ENCODE measurements around the gene MAP3K4. TPM values are rescaled to one million over a fixed set of nuclear protein-coding genes. Genes with fewer than 3 reads are reported as not detected.
"Not testable (repeated sequence)": the region's sequence is repeated elsewhere in the genome, so short reads cannot be mapped to it uniquely, and the experiment has no call there.

MAP3K4 gene
- total RNA-seq, 4 donors from 2014 or later, result 17.2 to 35.2 (median 23.7) TPM

DNA sequence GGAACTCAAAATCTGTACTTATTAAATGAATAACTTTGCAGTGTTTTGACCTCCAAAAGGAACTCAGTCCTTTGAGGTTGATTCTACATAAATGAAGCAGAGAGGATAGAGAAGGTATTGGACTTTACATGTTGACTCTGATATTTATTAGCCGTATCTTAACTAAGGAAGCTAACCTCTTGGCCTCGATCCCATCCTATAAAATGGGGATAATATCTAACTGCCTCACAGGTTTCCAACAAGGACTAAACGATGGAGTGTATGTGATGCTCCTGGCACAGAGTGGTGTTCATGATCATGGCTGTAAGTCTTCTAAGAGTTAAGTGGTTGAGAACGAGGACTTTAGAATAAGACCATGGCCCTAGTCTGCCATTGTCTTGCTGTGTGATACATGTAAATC is 24.2 kb upstream of the MAP3K4 start:
- H3K27me3 ChIP-seq, result no peaks in the 10 kb centered on the region
- no peak for DNase-seq
- 78 to 80% methylated on average over 4 of the region's 4 CpGs for WGBS, 2 donors (ENCODE audit: low coverage in 1 of 2)
- intact Hi-C loops (cut with DNase I; ENCODE audit: low total_unique reads) (no loop called here), in situ Hi-C loops (cut with MboI; ENCODE audit: low pct_ligation_motif_present in 1 of 4, low pct_unique_long_range_greater_than_20kb in 1 of 4, low sequenced_read_pairs in 3 of 4) (no loop called here)
- no peaks in the 10 kb centered on the region for H3K36me3 ChIP-seq
- no peaks in the 10 kb centered on the region for H3K9me3 ChIP-seq
- H3K4me3 ChIP-seq, result no peak overlapping the region
- no peak overlapping the region for H3K27ac ChIP-seq
- no peaks in the 10 kb centered on the region for H3K4me1 ChIP-seq
- no peak for TF ChIP-seq POLR2A (IDR thresholded peaks at IDR 0.05)
- TF ChIP-seq POLR2AphosphoS5 (IDR thresholded peaks at IDR 0.05), result no peak
- no peak for TF ChIP-seq EP300 (IDR thresholded peaks at IDR 0.05; ENCODE audit: low read depth)
- TF ChIP-seq, protein P1, sequence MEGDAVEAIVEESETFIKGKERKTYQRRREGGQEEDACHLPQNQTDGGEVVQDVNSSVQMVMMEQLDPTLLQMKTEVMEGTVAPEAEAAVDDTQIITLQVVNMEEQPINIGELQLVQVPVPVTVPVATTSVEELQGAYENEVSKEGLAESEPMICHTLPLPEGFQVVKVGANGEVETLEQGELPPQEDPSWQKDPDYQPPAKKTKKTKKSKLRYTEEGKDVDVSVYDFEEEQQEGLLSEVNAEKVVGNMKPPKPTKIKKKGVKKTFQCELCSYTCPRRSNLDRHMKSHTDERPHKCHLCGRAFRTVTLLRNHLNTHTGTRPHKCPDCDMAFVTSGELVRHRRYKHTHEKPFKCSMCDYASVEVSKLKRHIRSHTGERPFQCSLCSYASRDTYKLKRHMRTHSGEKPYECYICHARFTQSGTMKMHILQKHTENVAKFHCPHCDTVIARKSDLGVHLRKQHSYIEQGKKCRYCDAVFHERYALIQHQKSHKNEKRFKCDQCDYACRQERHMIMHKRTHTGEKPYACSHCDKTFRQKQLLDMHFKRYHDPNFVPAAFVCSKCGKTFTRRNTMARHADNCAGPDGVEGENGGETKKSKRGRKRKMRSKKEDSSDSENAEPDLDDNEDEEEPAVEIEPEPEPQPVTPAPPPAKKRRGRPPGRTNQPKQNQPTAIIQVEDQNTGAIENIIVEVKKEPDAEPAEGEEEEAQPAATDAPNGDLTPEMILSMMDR (IDR thresholded peaks at IDR 0.05), result no peak

DNA sequence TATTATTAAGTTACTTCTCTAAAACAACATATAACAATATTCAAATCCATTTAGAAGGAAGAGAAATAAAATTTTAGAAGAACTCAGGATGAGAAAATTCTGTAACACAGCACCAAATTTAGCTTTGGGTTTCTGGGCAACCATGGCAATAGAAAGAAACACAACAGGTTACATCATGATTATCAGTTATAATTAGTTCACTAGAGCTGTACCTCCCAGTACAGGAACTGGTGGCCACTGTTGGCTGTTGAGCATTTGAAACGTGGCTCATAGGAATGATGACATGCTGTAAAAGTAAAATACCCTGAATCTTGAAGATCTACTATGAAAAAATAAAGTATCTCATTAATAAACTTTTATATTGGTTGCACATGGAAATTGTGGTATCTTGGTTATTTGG is 23.7 kb upstream of the MAP3K4 start:
- in situ Hi-C loops (cut with MboI; ENCODE audit: low pct_ligation_motif_present in 1 of 4, low pct_unique_long_range_greater_than_20kb in 1 of 4, low sequenced_read_pairs in 3 of 4), result no loop called here
- WGBS, 2 donors (ENCODE audit: low coverage in 1 of 2), result 25 to 47% methylated on average over 1 of the region's 1 CpG
- intact Hi-C loops (cut with DNase I; ENCODE audit: low total_unique reads), result no loop called here

DNA sequence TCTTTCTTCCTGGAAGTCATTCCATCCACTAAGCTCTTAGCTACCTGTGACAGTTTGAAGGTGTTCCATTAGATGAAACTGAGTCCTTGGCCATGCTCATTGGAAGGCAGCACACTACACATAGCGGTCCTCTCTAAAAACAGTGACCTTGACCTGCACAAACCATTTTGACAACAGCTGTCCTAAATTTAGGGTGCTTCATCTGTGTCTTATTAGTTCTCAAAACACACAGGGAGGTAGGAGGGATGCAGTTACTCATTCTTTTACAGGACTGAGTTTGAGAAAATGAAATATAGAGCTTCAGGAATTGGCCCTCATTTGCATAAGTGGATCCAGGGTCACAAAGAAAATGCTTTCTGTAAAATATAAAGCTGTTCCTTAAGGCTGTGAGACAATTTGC is 20.4 kb upstream of the MAP3K4 start:
- 100% methylated on average over 1 of the region's 1 CpG; no CpG with 5 or more reads in 1 of the 2 donors for WGBS, 2 donors (ENCODE audit: low coverage in 1 of 2)
- H3K36me3 ChIP-seq, result no peaks in the 10 kb centered on the region
- H3K4me3 ChIP-seq, result no peak overlapping the region
- in situ Hi-C loops (cut with MboI; ENCODE audit: low pct_ligation_motif_present in 1 of 4, low pct_unique_long_range_greater_than_20kb in 1 of 4, low sequenced_read_pairs in 3 of 4), result no loop called here
- intact Hi-C loops (cut with DNase I; ENCODE audit: low total_unique reads), result no loop called here
- H3K4me1 ChIP-seq, result no peaks in the 10 kb centered on the region
- TF ChIP-seq EP300 (IDR thresholded peaks at IDR 0.05; ENCODE audit: low read depth) (no peak), POLR2AphosphoS5 (IDR thresholded peaks at IDR 0.05) (no peak), POLR2A (IDR thresholded peaks at IDR 0.05) (no peak)
- TF ChIP-seq, protein P1 (IDR thresholded peaks at IDR 0.05), result no peak
- no peaks in the 10 kb centered on the region for H3K9me3 ChIP-seq
- DNase-seq, result no peak
- H3K27me3 ChIP-seq, result no peaks in the 10 kb centered on the region
- no peak overlapping the region for H3K27ac ChIP-seq

More for the DNA sequence above, 23.7 kb upstream of the MAP3K4 start:
- DNase-seq, result no peak
- no peaks in the 10 kb centered on the region for H3K36me3 ChIP-seq
- TF ChIP-seq EP300 (IDR thresholded peaks at IDR 0.05; ENCODE audit: low read depth), result no peak
- no peak for TF ChIP-seq POLR2AphosphoS5 (IDR thresholded peaks at IDR 0.05)
- TF ChIP-seq POLR2A (IDR thresholded peaks at IDR 0.05), result no peak
- TF ChIP-seq, protein P1 (IDR thresholded peaks at IDR 0.05), result no peak
- no peaks in the 10 kb centered on the region for H3K27me3 ChIP-seq
- no peaks in the 10 kb centered on the region for H3K9me3 ChIP-seq
- no peak overlapping the region for H3K27ac ChIP-seq
- no peaks in the 10 kb centered on the region for H3K4me1 ChIP-seq
- H3K4me3 ChIP-seq, result no peak overlapping the region

DNA sequence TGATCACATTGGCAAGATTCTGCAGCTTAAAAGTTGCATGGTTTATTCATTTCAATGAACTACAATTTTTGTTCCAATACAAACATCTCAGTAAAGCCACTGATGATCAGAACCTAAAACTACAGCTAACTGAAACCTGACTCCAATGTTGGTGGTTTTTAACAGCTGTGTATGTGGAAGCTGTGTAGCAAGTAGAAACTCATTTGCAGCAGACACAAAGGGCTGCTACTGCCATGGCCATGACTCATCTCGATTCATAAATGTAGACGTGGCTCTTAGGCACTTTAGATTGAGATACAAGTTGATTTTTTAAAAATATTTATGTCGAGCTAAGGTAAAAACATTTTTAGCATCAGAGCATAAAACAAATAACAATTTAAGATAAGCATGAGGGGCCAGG is 19.5 kb upstream of the MAP3K4 start:
- no peak overlapping the region for H3K27ac ChIP-seq
- no peaks in the 10 kb centered on the region for H3K4me1 ChIP-seq
- no peaks in the 10 kb centered on the region for H3K27me3 ChIP-seq
- in situ Hi-C loops (cut with MboI; ENCODE audit: low pct_ligation_motif_present in 1 of 4, low pct_unique_long_range_greater_than_20kb in 1 of 4, low sequenced_read_pairs in 3 of 4), result no loop called here
- intact Hi-C loops (cut with DNase I; ENCODE audit: low total_unique reads), result no loop called here
- 43 to 60% methylated on average over 3 of the region's 3 CpGs for WGBS, 2 donors (ENCODE audit: low coverage in 1 of 2)
- no peaks in the 10 kb centered on the region for H3K36me3 ChIP-seq
- H3K4me3 ChIP-seq, result no peak overlapping the region
- no peaks in the 10 kb centered on the region for H3K9me3 ChIP-seq
- DNase-seq, result no peak
- TF ChIP-seq POLR2A (IDR thresholded peaks at IDR 0.05), result no peak
- TF ChIP-seq POLR2AphosphoS5 (IDR thresholded peaks at IDR 0.05), result no peak
- TF ChIP-seq EP300 (IDR thresholded peaks at IDR 0.05; ENCODE audit: low read depth), result no peak
- TF ChIP-seq, protein P1 (IDR thresholded peaks at IDR 0.05), result no peak

DNA sequence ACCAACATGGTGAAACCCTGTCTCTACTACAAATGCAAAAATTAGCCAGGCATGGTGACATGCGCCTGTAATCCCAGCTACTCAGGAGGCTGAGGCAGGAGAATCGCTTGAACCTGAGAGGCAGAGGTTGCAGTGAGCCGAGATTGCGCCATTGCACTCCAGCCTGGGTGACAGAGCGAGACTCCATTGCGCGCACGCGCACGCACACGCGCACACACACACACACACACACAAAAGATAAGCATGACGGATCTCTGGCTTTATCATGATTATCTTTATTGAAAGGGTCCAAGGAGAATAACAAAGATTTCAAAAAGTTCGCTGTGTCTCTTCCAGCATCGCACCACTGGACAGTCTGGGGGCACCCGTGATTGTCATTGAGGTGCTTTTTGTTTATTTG is 19.0 kb upstream of the MAP3K4 start:
- H3K36me3 ChIP-seq; H3K9me3 ChIP-seq; H3K27me3 ChIP-seq; in situ Hi-C loops (cut with MboI; ENCODE audit: low pct_ligation_motif_present in 1 of 4, low pct_unique_long_range_greater_than_20kb in 1 of 4, low sequenced_read_pairs in 3 of 4); H3K4me3 ChIP-seq; intact Hi-C loops (cut with DNase I; ENCODE audit: low total_unique reads); DNase-seq; H3K4me1 ChIP-seq: not testable (repeated sequence)
- H3K27ac ChIP-seq, result peak overlapping the region in 1 of 4 donors; percentile 67
- 91 to 98% methylated on average over 5 to 16 of the region's 16 CpGs for WGBS, 2 donors (ENCODE audit: low coverage in 1 of 2)
